T47D (cell line): Measurements from ENCODE around the gene NR2F6.
A peak's percentile ranks its signal among the peaks of the same experiment; 100 is the strongest.
"Not testable (repeated sequence)": the region's sequence is repeated elsewhere in the genome, so short reads cannot be mapped to it uniquely, and the experiment has no call there.

Experiments
- DNase-seq, 2 experiments: peaks; one replicate each; pipeline versions ENCODE4 v3.0.0 to v3.0.0-alpha.2; 2011 to 2012; ENCODE audit warnings: low read depth in 1 of 2, low spot score in 1 of 2
- JUND ChIP-seq: IDR thresholded peaks from 2 replicates; pipeline ENCODE4 v1.6.1; 2012; ENCODE audit warnings: low read depth
- in situ Hi-C: cut with HindIII; loops from 2 replicates; pipeline ENCODE4 v1.10.0; 2016; ENCODE audit warnings: low sequenced_read_pairs, low pct_unique_long_range_greater_than_20kb

NR2F6 gene

GRCh38 chr19:17209126-17210036 lies 36.3 kb downstream of the NR2F6 start:
- TF ChIP-seq JUND, result no peak
- in situ Hi-C loops, result no loop called here
- peak in 1 of 2 experiments; percentile 76 for DNase-seq

DNA sequence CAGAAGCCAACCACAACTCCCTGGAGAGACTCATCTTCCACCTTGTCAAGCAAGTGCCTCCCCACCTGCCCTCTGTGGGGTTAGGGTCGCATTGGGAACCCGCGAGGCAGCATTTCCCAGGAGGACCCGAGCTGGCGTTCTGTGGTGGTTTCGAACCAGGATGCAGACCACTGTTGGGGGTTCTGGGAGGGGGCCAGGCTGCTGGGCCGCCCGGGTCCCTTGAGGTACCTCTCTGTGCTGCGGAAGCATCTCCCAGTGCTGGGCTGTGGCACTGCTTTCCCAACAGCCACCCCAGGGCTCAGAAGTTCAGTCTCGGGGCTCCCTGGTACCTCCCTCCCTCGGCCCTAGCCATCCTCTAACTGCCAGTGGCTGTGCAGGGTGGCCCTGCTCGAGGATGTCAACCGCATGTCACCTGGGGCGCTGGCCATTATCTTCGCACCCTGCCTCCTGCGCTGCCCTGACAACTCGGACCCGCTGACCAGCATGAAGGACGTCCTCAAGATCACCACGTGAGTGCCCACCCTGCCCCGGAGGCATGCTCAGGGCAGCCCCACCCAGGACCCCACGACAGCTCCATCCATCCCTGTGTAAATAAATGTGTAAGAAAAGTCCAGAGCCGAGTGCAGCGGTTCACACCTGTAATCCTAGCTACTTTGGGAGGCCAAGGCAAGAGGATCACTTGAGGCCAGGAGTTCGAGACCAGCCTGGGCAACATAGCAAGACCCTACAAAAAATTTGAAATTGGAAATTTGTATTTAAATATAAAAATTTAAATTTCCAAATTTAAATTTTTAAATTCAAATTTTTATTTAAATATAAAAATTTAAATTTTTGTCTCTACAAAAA lies 38.8 kb downstream of the NR2F6 start:
- no peak for TF ChIP-seq JUND
- DNase-seq, result no peak
- in situ Hi-C loops, result no loop called here

GRCh38 chr19:17205237-17206140 lies 40.2 kb downstream of the NR2F6 start:
- TF ChIP-seq JUND, result no peak
- peak; percentile 55 to 74 for DNase-seq
- in situ Hi-C loops, result no loop called here

DNA sequence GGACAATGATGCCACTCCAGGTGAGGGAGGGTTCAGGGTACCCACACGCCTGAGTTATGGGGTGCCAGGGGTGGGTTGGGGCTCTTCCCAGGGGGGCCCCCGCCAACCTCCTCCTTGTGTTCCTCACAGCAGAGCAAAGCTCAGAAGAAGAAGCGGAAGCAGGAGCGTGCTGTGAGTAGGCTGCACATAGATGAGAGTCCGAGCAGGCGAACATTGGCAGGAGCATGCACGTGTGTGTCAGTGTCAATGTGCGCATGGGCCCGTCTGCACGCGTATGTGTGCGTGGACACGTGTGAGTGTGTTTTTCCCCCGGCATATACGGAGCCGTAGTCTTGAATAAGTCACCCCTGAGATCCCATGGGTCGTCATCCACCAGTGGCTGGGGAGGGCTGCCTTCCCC lies 43.0 kb downstream of the NR2F6 start:
- in situ Hi-C loops, result no loop called here
- TF ChIP-seq JUND, result no peak
- DNase-seq, result no peak

GRCh38 chr19:17202249-17202648 lies 43.5 kb downstream of the NR2F6 start:
- in situ Hi-C loops, result no loop called here
- peak in 1 of 2 experiments; percentile 42 for DNase-seq
- no peak for TF ChIP-seq JUND

DNA sequence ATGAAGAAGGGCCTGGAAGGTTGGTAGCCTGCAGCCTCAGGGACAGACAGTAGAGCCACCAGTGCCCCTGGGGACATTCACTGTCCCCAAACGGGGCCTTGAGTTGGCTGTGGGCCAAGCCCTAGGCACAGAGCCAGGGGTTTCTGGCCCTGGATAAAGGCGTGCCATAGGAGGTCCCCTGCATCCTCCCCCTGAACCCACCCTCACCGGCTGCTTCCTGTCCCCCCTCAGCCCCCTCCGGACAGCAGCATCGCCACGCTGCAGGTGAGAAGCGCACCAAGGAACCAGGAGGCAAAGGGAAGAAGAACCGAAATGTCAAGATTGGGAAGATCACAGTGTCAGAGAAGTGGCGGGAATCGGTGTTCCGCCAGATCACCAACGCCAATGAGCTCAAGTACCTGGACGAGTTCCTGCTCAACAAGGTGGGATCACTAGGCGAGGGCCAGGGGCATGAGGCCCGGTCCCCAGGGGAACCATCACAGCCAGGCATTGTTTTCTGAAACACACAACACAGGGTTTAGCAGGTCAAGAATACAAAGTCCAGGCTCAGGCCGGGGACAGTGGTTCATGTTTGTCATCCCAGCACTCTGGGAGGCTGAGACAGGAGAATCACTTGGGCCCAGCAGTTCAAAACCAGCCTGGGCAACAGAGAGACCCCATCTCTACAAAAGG lies 45.2 kb downstream of the NR2F6 start:
- in situ Hi-C loops, result no loop called here
- no peak for DNase-seq
- TF ChIP-seq JUND, result no peak

DNA sequence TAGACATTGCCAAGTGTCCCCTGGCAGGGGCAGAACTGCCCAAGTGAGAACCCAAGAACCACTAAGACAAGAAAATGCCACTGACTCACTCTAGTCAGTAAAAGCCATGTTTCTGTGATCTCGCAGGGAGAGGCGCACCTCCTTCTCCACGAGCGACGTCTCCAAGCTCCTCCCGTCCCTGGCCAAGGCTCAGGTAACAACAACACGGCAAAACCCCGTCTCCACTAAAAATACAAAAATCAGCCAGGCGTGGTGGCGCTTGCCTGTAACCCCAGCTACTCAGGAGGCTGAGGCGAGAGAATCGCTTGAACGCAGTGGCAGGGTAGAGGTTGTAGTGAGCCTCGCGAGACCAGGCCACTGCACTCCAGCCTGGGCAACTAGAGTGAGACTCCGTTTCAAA lies 48.1 kb downstream of the NR2F6 start:
- TF ChIP-seq JUND, result no peak
- DNase-seq, result no peak
- in situ Hi-C loops, result no loop called here

DNA sequence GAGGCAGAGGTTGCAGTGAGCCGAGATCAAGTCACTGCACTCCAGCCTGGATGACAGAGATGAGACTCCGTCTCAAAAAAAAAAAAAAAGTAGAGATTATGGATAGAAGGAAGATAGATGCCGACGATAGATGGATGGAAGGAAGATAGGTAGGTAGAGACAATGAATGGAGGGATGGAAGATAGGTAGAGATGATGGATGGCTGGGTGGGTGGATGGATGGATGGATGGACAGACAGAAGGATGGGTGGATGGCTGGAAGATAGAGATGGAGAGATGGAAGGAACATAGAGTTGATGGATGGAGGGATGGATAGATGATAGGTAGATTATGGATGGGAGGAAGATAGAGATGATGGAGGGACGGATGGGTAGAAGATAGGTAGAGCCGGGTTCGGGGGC lies 49.1 kb downstream of the NR2F6 start:
- in situ Hi-C loops, result no loop called here
- no peak for TF ChIP-seq JUND
- DNase-seq, result no peak

- no peak for TF ChIP-seq JUND
- DNase-seq, result no peak
- in situ Hi-C loops, result no loop called here
Measured at GRCh38 chr19:17195106-17195505, 50.6 kb downstream of the NR2F6 start.

- in situ Hi-C loops, result no loop called here
- no peak for DNase-seq
- no peak for TF ChIP-seq JUND
Measured at GRCh38 chr19:17194608-17195007, 51.1 kb downstream of the NR2F6 start.

DNA sequence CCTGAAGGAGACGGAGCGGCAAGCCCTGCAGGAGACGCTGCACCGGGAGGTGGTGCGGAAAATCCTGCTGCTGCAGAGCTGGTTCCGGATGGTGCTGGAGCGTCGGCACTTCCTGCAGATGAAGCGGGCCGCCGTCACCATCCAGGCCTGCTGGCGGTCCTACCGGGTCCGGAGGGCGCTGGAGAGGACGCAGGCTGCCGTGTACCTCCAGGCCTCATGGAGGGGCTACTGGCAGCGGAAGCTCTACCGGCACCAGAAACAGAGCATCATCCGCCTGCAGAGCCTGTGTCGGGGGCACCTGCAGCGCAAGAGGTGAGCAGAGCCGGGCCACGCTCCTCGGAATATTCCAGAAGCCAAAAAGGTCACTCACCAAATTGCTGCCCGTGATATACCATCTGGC lies 53.0 kb downstream of the NR2F6 start:
- no peak for DNase-seq
- in situ Hi-C loops, result no loop called here

GRCh38 chr19:17191736-17192135 lies 54.0 kb downstream of the NR2F6 start:
- in situ Hi-C loops, DNase-seq: not testable (repeated sequence)

More for the DNA sequence above, 53.0 kb downstream of the NR2F6 start:
- TF ChIP-seq JUND, result no peak
